Dermis microvascular lymphatic vessel endothelial cell (primary cell): ENCODE measurements around the gene PRDM8. TPM values are rescaled to one million over a fixed set of nuclear protein-coding genes. Genes with fewer than 3 reads are reported as not detected.
A peak's percentile ranks its signal among the peaks of the same experiment; 100 is the strongest.
"Not testable (repeated sequence)": the region's sequence is repeated elsewhere in the genome, so short reads cannot be mapped to it uniquely, and the experiment has no call there.

Experiments used
- DNase-seq, 2 donors: peaks; one replicate each; pipeline versions ENCODE4 v3.0.0 to v3.0.0-alpha.2; 2010; ENCODE audit warnings: low read depth in 2 of 2
- total RNA-seq: library from RNA; depleted of rRNA; stranded (reverse); fragments of >200 nt; gene quantifications from 2 replicates; pipeline ENCODE4 v1.2.1, GENCODE V29; 2014

PRDM8 gene
- total RNA-seq, 1 donor from 2014 or later: 0.90 TPM

- DNase-seq: no peak
Measured at GRCh38 chr4:80226094-80226493, 28.8 kb downstream of the PRDM8 start.

GRCh38 chr4:80228460-80228859, 31.2 kb downstream of the PRDM8 start:
- DNase-seq: no peak

- no peak for DNase-seq
Measured at GRCh38 chr4:80229128-80229527, 31.8 kb downstream of the PRDM8 start.

GRCh38 chr4:80229590-80229989, 32.3 kb downstream of the PRDM8 start:
- DNase-seq: no peak

GRCh38 chr4:80231180-80231579, 33.9 kb downstream of the PRDM8 start:
- DNase-seq: no peak

GRCh38 chr4:80232707-80233370, 35.5 kb downstream of the PRDM8 start:
- no peak for DNase-seq

GRCh38 chr4:80233390-80233789, 36.1 kb downstream of the PRDM8 start:
- DNase-seq: no peak

- peak in 1 of 2 donors; percentile 19 for DNase-seq
Measured at GRCh38 chr4:80235451-80235850, 38.1 kb downstream of the PRDM8 start.

GRCh38 chr4:80237992-80238391, 40.7 kb downstream of the PRDM8 start:
- peak; percentile 66 to 95 for DNase-seq

GRCh38 chr4:80239480-80240150, 42.3 kb downstream of the PRDM8 start:
- DNase-seq: no peak

GRCh38 chr4:80240976-80241375, 43.7 kb downstream of the PRDM8 start:
- peak in 1 of 2 donors; percentile 55 for DNase-seq

- DNase-seq: no peak
Measured at GRCh38 chr4:80243274-80244018, 46.1 kb downstream of the PRDM8 start.

- DNase-seq: not testable (repeated sequence)
Measured at GRCh38 chr4:80247484-80247883, 50.2 kb downstream of the PRDM8 start.

- DNase-seq: no peak
Measured at GRCh38 chr4:80249144-80249543, 51.8 kb downstream of the PRDM8 start.

- no peak for DNase-seq
Measured at GRCh38 chr4:80252427-80252826, 55.1 kb downstream of the PRDM8 start.

- no peak for DNase-seq
Measured at GRCh38 chr4:80252953-80253352, 55.6 kb downstream of the PRDM8 start.

GRCh38 chr4:80253510-80253909, 56.2 kb downstream of the PRDM8 start:
- peak in 1 of 2 donors; percentile 41 for DNase-seq

Other genes with a start within 250 kb of the PRDM8 start
- 22.2 and 28.1 TPM in 2 replicates for gene ANTXR2, start 124.3 kb upstream of the PRDM8 start, total RNA-seq
- 0.13 TPM in 2 replicates for gene FGF5, start 69.2 kb downstream of the PRDM8 start, total RNA-seq
- not detected in 2 replicates for gene CFAP299, start 138.2 kb downstream of the PRDM8 start, total RNA-seq